Neural crest cell (in vitro differentiated cells): ENCODE results near the gene TANC1. TPM values are rescaled to one million over a fixed set of nuclear protein-coding genes. Genes with fewer than 3 reads are reported as not detected.

Experiments used
- DNase-seq: peaks from one replicate; pipeline ENCODE4 v3.0.0; 2021; ENCODE audit warnings: low read depth, mixed read lengths, low spot score
- H3K27ac Mint-ChIP-seq: one replicate; pipeline ENCODE4 v1.8.0; 2021; ENCODE audit warnings: mild to moderate bottlenecking, mixed read lengths; ENCODE audit not compliant: unreplicated experiment
- H3K27me3 Mint-ChIP-seq: 2 replicates; pipeline ENCODE4 v1.8.0; 2021; ENCODE audit warnings: low read depth, mild to moderate bottlenecking, mixed read lengths
- H3K36me3 Mint-ChIP-seq: 2 replicates; pipeline ENCODE4 v1.8.0; 2021; ENCODE audit warnings: low read depth, mild to moderate bottlenecking, mixed read lengths
- H3K4me1 Mint-ChIP-seq: 2 replicates; pipeline ENCODE4 v1.8.0; 2021; ENCODE audit warnings: mixed read lengths
- H3K4me3 Mint-ChIP-seq: one replicate; pipeline ENCODE4 v1.8.0; 2021; ENCODE audit warnings: mild to moderate bottlenecking, mixed read lengths
- H3K9me3 Mint-ChIP-seq: 2 replicates; pipeline ENCODE4 v1.8.0; 2021; ENCODE audit warnings: mixed read lengths
- CTCF ChIP-seq: fragments of 200-600 bp; sonication (generic); conservative IDR thresholded peaks from 2 replicates; pipeline ENCODE4 v1.5.0; 2021; ENCODE audit warnings: antibody characterized with exemption, mild to moderate bottlenecking
- total RNA-seq: library from RNA; stranded (reverse); gene quantifications from 2 replicates; pipeline ENCODE4 v1.2.1, GENCODE V29; 2021

The TANC1 gene
- total RNA-seq, 1 donor from 2014 or later = 13.2 TPM

- no peak for DNase-seq
- H3K27me3 Mint-ChIP-seq = no peaks in the 10 kb centered on the region
- H3K27ac Mint-ChIP-seq = no peak overlapping the region
- peaks cover 8% of the 10 kb centered on the region for H3K4me1 Mint-ChIP-seq
- H3K36me3 Mint-ChIP-seq = peaks cover 13% of the 10 kb centered on the region
- peaks cover 3% of the 10 kb centered on the region for H3K9me3 Mint-ChIP-seq
- no peak for TF ChIP-seq CTCF
- no peak overlapping the region for H3K4me3 Mint-ChIP-seq
Observed at GRCh38 chr2:159000072-159000471, 31.6 kb downstream of the TANC1 start.

- Mint-ChIP-seq H3K4me1 (no peaks in the 10 kb centered on the region), H3K4me3 (no peak overlapping the region), H3K27ac (peak overlapping the region; percentile 22), H3K9me3 (peaks cover 5% of the 10 kb centered on the region), H3K36me3 (peaks cover 15% of the 10 kb centered on the region), H3K27me3 (no peaks in the 10 kb centered on the region)
- no peak for DNase-seq
- no peak for TF ChIP-seq CTCF
Observed at GRCh38 chr2:159002462-159003111, 34.1 kb downstream of the TANC1 start.

- H3K27me3 Mint-ChIP-seq = no peaks in the 10 kb centered on the region
- H3K27ac Mint-ChIP-seq = peak overlapping the region; percentile 27
Observed at GRCh38 chr2:159003555-159003954, 35.1 kb downstream of the TANC1 start.

GRCh38 chr2:159004849-159005248 lies 36.4 kb downstream of the TANC1 start:
- no peak overlapping the region for H3K4me3 Mint-ChIP-seq
- H3K9me3 Mint-ChIP-seq = peaks cover 10% of the 10 kb centered on the region
- H3K27me3 Mint-ChIP-seq = no peaks in the 10 kb centered on the region
- no peak overlapping the region for H3K27ac Mint-ChIP-seq
- H3K36me3 Mint-ChIP-seq = peaks cover 19% of the 10 kb centered on the region
- no peak for DNase-seq
- peaks cover under 1% of the 10 kb centered on the region for H3K4me1 Mint-ChIP-seq
- no peak for TF ChIP-seq CTCF

More at GRCh38 chr2:159003555-159003954, 35.1 kb downstream of the TANC1 start:
- DNase-seq = no peak
- H3K36me3 Mint-ChIP-seq = peaks cover 16% of the 10 kb centered on the region
- peaks cover 6% of the 10 kb centered on the region for H3K9me3 Mint-ChIP-seq
- no peak for TF ChIP-seq CTCF
- H3K4me1 Mint-ChIP-seq = no peaks in the 10 kb centered on the region
- no peak overlapping the region for H3K4me3 Mint-ChIP-seq

GRCh38 chr2:159009940-159010339 lies 41.5 kb downstream of the TANC1 start:
- peaks cover 28% of the 10 kb centered on the region for H3K36me3 Mint-ChIP-seq
- H3K4me3 Mint-ChIP-seq = no peak overlapping the region
- peaks cover 16% of the 10 kb centered on the region for H3K9me3 Mint-ChIP-seq
- no peak for TF ChIP-seq CTCF
- DNase-seq = no peak
- H3K27ac Mint-ChIP-seq = no peak overlapping the region
- no peaks in the 10 kb centered on the region for H3K27me3 Mint-ChIP-seq
- H3K4me1 Mint-ChIP-seq = peaks cover 14% of the 10 kb centered on the region
